Left lung (tissue), 10 donors: ENCODE data around the gene SCAMP4. TPM values are rescaled to one million over a fixed set of nuclear protein-coding genes. Genes with fewer than 3 reads are reported as not detected.
"Not testable (repeated sequence)": the region's sequence is repeated elsewhere in the genome, so short reads cannot be mapped to it uniquely, and the experiment has no call there.

Experiments
- ATAC-seq: fragments of 200-7000 bp; cut with Tn5 transposase; one replicate; pipeline ENCODE4 v1.9.1; 2020; ENCODE audit warnings: moderate library complexity
- DNase-seq, 4 donors: peaks; one replicate each; pipeline ENCODE4 v3.0.0-alpha.2; 2013 to 2020
- H3K27ac ChIP-seq, 2 donors: fragments of 200-600 bp; sonication (generic) in 1 of 2; one replicate each; pipeline versions ENCODE4 v1.5.0 to v1.8.0; 2020 to 2021
- H3K27me3 ChIP-seq, 2 donors: fragments of 200-600 bp; sonication (generic) in 1 of 2; one replicate each; pipeline versions ENCODE4 v1.5.0 to v1.8.0; 2020 to 2021
- H3K36me3 ChIP-seq, 2 donors: fragments of 200-600 bp; sonication (generic) in 1 of 2; one replicate each; pipeline versions ENCODE4 v1.5.0 to v1.8.0; 2020 to 2021
- H3K4me1 ChIP-seq, 2 donors: fragments of 200-600 bp; one replicate each; pipeline ENCODE4 v1.8.0; 2021
- H3K4me3 ChIP-seq, 2 donors: fragments of 200-600 bp; sonication (generic) in 1 of 2; one replicate each; pipeline versions ENCODE4 v1.5.0 to v1.8.0; 2020 to 2021; ENCODE audit warnings: mild to moderate bottlenecking in 1 of 2
- H3K9me3 ChIP-seq, 2 donors: fragments of 200-600 bp; sonication (generic) in 1 of 2; one replicate each; pipeline versions ENCODE4 v1.5.0 to v1.8.0; 2020 to 2021
- intact Hi-C, 2 donors: fragments of 100-400 bp; cut with DNase I; formaldehyde crosslinking; loops; one replicate each; pipeline versions ENCODE4 v1.11.2 to v1.14.2; 2022
- polyA plus RNA-seq, 6 donors: library from polyadenylated mRNA; unstranded; fragments of 120-200 nt; gene quantifications; one replicate each; pipeline ENCODE4 v1.2.1, GENCODE V29; 2013; ENCODE audit not compliant: insufficient read length in 6 of 6
- total RNA-seq, 2 donors: library from RNA; stranded (reverse); fragmentation: NEBNext Ultra II Directional; extraction: Animal tissue kit (Norgen Biotek cat#: 25700); gene quantifications; one replicate each; pipeline ENCODE4 v1.2.1, GENCODE V29; 2021
- TF ChIP-seq, protein P1 (sequence below), 2 donors: fragments of 200-600 bp; sonication (generic) in 1 of 2; IDR thresholded peaks; one replicate each; pipeline versions ENCODE4 v1.5.0 to v1.8.0; 2021; ENCODE audit warnings: antibody characterized with exemption in 2 of 2
- donor health status: DM: no; HTN: yes; CAD: no.
- donor health status: DM: no; HTN: no; CAD: no.

SCAMP4 gene
- total and polyA plus RNA-seq, 8 donors: 54.5 to 86.6 (median 70.1) TPM

DNA sequence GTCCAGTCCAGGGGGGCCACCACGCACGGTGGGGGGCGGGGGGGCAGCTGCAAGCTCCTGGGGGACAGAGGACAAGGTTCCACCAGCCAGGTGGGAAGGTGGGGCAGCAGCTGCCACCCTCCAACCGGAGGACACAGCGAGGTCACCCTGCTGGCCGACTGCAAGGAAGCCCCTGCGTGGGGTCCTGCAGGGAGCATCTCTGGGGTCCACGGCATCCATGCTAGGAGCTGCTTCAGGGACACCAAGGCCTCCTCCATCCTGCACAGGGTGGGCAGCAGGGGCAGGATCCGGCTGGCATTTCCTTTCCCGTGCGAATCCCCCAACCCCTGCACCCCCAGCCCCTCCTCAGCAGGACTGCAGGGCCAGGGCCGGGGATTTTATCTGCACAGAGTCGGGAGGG, 33.6 kb upstream of the SCAMP4 start:
- Histone ChIP-seq H3K27ac (peak overlapping the region in 1 of 2 donors; percentile 97), H3K36me3 (peaks cover 0 to 45% of the 10 kb centered on the region in 2 donors), H3K4me3 (no peak overlapping the region), H3K4me1 (peaks cover 24 to 47% of the 10 kb centered on the region in 2 donors), H3K27me3 (no peaks in the 10 kb centered on the region), H3K9me3 (no peaks in the 10 kb centered on the region)
- DNase-seq (no peak), ATAC-seq (no peak)
- TF ChIP-seq, protein P1, sequence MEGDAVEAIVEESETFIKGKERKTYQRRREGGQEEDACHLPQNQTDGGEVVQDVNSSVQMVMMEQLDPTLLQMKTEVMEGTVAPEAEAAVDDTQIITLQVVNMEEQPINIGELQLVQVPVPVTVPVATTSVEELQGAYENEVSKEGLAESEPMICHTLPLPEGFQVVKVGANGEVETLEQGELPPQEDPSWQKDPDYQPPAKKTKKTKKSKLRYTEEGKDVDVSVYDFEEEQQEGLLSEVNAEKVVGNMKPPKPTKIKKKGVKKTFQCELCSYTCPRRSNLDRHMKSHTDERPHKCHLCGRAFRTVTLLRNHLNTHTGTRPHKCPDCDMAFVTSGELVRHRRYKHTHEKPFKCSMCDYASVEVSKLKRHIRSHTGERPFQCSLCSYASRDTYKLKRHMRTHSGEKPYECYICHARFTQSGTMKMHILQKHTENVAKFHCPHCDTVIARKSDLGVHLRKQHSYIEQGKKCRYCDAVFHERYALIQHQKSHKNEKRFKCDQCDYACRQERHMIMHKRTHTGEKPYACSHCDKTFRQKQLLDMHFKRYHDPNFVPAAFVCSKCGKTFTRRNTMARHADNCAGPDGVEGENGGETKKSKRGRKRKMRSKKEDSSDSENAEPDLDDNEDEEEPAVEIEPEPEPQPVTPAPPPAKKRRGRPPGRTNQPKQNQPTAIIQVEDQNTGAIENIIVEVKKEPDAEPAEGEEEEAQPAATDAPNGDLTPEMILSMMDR (IDR thresholded peaks at IDR 0.05): no peak
- intact Hi-C loops: no loop called here

DNA sequence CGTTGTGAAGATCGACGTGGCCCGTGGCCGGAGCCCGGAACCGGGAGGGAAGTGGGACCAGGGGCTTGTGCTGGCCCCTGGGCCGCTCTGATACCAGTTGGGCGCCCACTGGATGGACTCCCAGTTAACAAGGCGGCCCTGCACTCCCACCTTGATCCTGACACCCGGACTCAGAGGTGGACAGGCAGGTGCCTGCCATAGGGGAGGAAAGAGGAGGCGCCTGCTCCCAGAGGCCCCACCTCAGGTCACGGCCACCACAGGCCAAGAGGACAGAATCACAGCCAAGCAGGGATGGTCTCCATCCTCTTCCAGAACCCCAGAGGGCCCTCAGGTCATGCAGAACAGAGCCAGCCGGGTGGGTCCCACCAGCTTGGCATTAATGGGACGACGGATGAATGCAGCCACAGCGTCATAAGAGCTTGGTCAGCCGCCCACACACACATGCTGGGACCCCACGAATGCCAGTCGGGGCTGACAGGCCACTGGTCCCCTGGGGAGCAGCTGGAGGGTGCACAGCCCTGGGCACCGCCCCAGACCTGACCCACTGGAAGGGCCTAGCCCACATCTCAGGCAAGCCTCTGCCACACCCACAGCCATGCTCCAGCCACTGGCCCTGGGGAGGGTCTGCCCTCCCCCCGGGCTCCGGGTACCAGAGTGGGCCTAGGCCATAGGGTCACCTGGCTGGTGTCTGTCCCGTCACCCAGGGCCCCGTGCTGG, 32.2 kb upstream of the SCAMP4 start:
- intact Hi-C loops: no loop called here

DNA sequence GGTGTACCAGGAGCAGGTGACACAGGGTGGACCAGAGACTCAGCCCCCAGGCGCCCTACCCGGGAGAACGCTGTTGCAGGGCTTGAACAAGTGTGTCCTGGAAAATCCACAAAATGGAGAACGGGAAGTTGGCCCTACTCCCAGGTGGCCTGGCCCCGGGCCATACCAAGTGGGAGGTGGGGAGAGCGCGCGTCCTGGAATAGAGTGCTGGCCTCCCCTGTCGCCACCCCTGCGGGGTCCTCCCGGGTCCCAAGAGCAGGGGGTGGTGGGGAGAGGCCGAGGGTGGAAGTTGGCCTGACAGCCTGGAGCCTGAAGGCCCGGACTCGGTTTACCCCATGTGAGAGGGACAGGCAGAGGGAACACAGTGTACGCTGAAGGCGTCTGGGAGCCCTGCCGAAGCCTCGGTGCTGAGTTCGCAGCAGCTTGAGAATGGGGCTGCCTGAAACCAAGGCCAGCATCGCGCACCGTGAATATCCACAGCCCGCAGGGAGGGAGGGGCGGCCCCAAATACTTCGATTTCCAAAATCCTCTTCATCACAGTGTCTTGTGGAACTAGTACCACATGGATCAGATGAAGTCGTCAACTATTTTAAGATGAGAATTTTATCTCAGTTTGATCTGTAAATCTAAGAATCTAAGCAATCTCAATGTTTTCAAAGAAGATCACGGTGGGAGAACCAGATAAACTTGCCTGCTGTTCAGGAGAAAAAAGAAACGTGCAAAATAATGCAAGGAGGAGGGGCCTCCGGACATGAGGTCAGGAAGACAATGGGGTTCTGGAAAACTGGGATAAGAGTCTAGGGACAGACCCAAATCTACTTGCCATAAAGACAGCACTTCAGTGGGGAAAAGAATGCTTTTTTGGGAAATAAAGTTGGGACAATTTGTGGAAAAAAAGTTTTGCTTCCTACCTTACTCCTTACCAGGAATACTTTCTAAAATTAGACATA, 31.4 kb upstream of the SCAMP4 start:
- TF ChIP-seq, protein P1 (IDR thresholded peaks at IDR 0.05): no peak
- H3K4me1 ChIP-seq: peaks cover 26 to 49% of the 10 kb centered on the region in 2 donors
- peak overlapping the region; percentile 94 to 97 for H3K27ac ChIP-seq
- ATAC-seq (peak; percentile 3), DNase-seq (peak in 1 of 4 donors; percentile 43)
- no peaks in the 10 kb centered on the region for H3K27me3 ChIP-seq
- intact Hi-C loops: no loop called here
- H3K36me3 ChIP-seq: peaks cover 0 to 45% of the 10 kb centered on the region in 2 donors
- no peaks in the 10 kb centered on the region for H3K9me3 ChIP-seq
- peak overlapping the region in 1 of 2 donors; percentile 99 for H3K4me3 ChIP-seq

More for the DNA sequence above, 32.2 kb upstream of the SCAMP4 start:
- Histone ChIP-seq H3K9me3 (no peaks in the 10 kb centered on the region), H3K36me3 (peaks cover 0 to 41% of the 10 kb centered on the region in 2 donors), H3K27me3 (no peaks in the 10 kb centered on the region), H3K4me3 (peak overlapping the region in 1 of 2 donors; percentile 99), H3K27ac (peak overlapping the region; percentile 76 to 97), H3K4me1 (peaks cover 26 to 49% of the 10 kb centered on the region in 2 donors)
- ATAC-seq (no peak), DNase-seq (no peak)
- TF ChIP-seq, protein P1 (IDR thresholded peaks at IDR 0.05): no peak

DNA sequence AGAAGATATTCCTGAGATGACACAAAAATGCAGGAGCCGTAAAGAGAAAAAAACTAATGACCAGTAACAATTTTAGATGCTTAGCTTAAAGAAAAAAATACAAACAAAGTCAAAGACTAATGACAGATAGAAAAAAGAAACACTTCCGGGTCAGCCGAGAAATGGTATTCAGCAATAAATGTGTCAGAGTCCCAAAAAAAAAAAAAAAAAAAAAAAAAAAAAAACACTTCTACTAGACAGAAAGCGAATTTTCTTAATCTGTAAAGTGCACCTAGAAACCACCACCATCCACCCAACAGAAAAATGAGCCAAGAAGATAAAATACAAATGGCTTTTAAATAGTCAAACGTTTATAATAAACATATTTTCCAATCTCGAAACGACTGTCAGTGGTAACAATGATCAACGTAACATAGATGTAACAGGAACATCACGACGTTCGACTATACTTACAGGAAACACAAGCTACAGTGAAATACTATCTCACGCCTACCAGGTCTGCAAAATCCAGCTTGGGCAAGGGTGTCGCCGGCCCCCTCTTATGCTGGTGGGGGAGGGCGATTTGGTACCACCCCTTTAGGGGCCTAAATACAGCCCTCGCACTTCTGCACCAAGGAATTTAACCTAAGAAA, 30.5 kb upstream of the SCAMP4 start:
- TF ChIP-seq, protein P1 (IDR thresholded peaks at IDR 0.05): no peak
- Histone ChIP-seq H3K27ac (peak overlapping the region; percentile 94 to 97), H3K4me1 (peaks cover 26 to 49% of the 10 kb centered on the region in 2 donors)

DNA sequence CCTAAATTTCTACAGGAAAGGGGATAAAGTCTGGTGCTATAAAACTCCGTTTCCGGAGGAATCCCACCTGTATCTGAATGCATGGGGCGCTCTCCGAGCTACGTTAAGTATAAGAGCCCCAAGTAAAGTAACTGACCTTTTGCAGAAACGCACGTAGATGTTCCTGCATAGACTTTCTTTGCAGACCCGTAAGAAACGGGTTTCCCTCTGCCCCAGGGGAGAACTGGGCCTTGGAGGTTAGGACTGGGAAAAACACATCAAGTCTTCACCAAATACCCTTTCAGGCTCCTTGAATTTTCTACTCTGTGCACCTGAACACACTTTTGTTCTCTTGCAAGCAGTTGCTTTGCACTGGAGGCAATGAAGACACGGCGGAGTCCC, 29.9 kb upstream of the SCAMP4 start:
- Histone ChIP-seq H3K27ac (peak overlapping the region; percentile 94 to 97), H3K4me3 (peak overlapping the region; percentile 99 to 100), H3K4me1 (peaks cover 26 to 54% of the 10 kb centered on the region in 2 donors), H3K36me3 (peaks cover 0 to 49% of the 10 kb centered on the region in 2 donors)
- DNase-seq, intact Hi-C loops, ATAC-seq, H3K9me3 ChIP-seq, H3K27me3 ChIP-seq: not testable (repeated sequence)

More for the DNA sequence above, 30.5 kb upstream of the SCAMP4 start:
- DNase-seq (no peak), ATAC-seq (no peak)
- H3K36me3 ChIP-seq: peaks cover 0 to 43% of the 10 kb centered on the region in 2 donors
- peak overlapping the region; percentile 99 to 100 for H3K4me3 ChIP-seq
- no peaks in the 10 kb centered on the region for H3K9me3 ChIP-seq
- intact Hi-C loops: no loop called here
- H3K27me3 ChIP-seq: no peaks in the 10 kb centered on the region
